Neural cell (in vitro differentiated cells): ENCODE results near the gene FAM163A.

Source experiments
- CTCF ChIP-seq: fragments of 450-650 bp; IDR thresholded peaks from 2 replicates; pipeline ENCODE4 v1.5.1; 2014; ENCODE audit warnings: antibody characterized with exemption, mild to moderate bottlenecking, moderate library complexity; ENCODE audit not compliant: poor library complexity, severe bottlenecking
- POLR2AphosphoS5 ChIP-seq: IDR thresholded peaks from 2 replicates; pipeline ENCODE4 v1.6.1; 2012
- REST ChIP-seq: IDR thresholded peaks from 2 replicates; pipeline ENCODE4 v1.6.1; 2012; ENCODE audit warnings: borderline replicate concordance

GRCh38 chr1:179857009-179857408 is 113.9 kb downstream of the FAM163A start:
- TF ChIP-seq REST (no peak), CTCF (no peak), POLR2AphosphoS5 (no peak)
